C1 segment of cervical spinal cord (tissue), 14 donors: ENCODE data around the gene USF3.

ENCODE experiments used
- DNase-seq, 14 donors: peaks; one replicate each; lab custom pipeline; 2025; lab: John Stamatoyannopoulos, UW

Gene USF3

DNA sequence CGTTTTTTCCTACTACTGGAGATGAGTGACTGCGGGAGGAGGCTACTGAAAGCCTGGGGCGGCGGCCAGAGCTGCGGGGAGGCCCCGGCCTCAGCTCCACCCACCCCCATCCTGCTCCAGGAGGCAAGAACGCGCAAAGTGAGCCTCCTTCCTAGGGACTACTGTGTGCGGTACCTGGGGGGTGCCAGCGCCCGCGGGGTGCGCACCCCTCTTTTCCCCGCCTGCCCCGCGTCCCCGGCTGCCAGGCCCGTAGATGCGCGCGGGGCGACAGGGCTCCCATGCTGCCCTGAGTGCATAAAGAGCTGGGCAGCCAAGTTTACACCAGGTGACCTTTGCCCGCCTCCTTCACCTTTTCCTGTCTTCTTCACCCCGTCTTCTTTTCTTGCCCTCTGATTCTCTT is 2.5 kb upstream of the USF3 start:
- DNase-seq: peak in 2 of 14 donors; percentile 15 to 47

DNA sequence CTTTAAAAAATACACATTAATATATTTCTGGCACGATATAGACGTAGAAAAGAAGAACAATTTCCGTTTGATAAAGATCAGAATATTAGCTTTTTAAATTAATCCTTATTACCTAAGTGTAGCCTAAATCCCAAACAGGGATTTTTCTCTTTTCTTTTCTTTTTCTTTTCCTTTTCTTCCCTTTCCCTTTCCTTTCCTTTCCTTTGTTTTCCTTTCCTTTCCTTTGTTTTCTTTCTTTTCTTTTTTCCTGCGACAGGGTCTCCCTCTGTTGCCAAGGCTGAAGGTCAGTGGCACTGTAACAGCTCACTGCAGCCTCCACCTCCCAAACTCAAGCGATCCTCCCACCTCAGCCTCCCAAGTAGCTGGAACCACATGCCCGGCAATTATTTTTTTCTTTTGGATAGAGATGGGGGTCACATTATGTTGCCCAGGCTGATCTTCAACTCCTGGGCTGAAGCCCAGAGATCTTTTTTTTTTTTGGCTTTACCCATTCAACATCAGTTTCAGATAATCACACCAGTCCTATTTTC is 1.8 kb upstream of the USF3 start:
- no peak for DNase-seq

GRCh38 chr3:113697500-113698090 is 1.2 kb upstream of the USF3 start:
- DNase-seq: peak in 4 of 14 donors; percentile 33 to 62 (median 48)

GRCh38 chr3:113696658-113697499 is 437 bp upstream of the USF3 start:
- DNase-seq: peak; percentile 94 to 100 (median 98)

DNA sequence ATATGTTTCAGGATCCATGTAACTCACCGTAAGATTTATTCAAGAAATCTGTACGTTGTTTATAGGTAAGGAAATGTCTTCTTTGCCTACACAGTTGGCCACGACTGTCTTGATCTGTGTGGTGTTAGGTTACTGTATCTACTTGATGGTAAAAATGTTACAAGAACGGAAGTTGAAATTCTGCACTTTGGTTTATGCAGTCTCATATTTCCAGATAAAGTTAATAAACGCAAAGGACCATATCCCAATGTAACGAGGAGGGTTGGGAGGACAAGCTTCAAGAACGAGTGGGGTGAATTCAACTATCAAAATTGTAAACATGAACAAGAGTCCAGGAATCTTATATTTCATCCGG is 1.0 kb downstream of the USF3 start:
- no peak for DNase-seq

DNA sequence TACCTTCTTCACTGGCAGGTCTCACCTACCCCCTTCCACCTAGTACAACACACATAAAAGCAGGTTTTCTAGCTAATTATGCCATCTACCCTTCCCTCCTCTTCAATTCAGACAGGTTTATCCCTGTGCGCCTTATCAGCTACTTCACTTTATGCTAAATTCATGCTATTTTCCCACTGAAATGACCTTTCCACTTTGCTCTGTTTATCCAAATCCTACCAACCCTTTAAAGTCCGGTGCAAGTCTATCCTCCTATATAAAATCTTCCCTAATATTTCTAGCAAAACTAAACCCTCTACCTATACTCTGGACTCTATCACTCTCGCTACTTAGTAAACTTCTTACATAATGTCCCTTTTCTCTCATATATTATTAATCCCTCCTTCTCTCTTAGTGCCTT is 6.0 kb downstream of the USF3 start:
- DNase-seq: no peak

GRCh38 chr3:113685956-113686721 is 10.3 kb downstream of the USF3 start:
- no peak for DNase-seq

DNA sequence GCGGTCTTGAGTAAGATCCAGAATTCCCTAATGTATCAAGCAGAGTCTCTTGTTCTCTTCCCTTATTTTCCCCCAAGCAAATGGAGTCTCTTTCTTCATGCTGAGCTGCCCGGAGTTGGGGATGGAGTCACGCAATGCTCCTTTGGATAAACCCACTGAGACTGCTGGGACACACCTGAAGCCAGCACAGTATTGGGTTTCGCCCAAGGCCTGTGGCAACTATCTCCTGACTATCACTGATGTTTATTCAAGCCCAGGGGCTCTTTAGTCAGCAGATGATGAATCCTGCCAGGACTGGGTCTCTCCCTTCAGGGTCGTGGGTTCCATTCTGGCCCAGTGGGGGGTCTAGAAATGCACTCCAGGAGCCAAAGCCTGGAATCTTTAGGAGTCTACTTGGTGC is 11.3 kb downstream of the USF3 start:
- DNase-seq: no peak

DNA sequence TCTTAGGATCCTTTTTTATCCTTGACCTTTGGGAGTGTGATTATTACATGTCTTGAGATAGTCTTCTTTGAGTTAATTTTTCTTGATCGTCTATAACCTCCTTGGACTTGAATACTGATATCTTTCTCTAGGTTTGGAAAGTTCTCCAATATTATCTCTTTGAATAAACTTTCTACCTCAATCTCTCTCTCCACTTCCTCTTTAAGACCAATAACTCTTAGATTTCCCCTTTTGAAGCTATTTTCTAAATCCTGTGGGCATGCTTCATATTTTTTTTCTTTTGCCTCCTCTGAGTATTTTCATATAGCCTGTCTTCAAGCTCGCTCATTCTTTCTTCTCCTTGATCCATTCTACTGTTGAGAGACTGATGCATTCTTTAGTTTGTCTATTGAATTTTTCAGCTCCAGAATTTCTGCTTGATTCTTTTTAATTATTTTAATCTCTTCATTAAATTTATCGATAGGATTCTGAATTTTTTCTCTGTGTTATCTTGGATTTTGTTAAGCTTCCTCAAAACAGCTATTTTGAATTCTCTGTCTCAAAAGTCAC is 12.1 kb downstream of the USF3 start:
- DNase-seq: no peak

DNA sequence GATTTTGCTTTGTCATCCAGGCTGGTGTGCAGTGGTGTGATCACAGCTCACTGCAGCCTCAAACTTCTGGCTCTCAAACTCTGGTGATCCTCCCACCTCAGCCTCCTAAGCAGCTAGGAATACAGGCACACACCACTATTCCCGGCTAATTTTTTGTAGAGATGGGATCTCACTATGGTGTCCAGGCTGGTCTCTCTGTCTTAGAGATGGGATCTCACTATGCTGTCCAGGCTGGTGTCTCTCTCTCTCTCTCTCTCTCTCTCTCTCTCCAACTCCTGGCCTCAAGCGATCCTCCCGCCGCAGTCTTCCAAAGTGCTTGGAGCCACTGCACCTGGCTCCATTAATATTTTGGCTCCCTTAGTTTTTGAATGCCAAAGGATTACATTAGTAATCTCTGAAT is 17.7 kb downstream of the USF3 start:
- no peak for DNase-seq

DNA sequence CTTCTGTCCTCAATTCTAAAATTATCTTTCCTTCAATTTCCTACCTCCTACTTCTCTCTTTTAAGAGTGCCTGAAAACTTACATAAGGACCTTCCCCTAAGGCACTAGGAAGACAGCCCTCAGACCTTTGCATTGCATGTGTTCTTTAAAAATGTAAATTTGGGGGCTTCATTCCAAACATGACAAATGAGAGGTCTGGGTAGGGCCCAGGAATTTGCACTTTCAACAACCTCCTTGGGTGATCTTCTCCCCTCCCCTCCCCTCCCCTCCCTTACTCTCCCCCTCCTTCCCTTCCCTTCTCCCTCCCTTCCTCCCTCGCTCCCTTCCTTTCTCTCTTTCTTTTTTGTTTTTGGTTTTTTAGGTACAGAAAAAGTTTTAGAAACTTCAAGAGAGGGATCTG is 18.7 kb downstream of the USF3 start:
- no peak for DNase-seq

- DNase-seq: no peak
Observed at GRCh38 chr3:113676261-113676660, 20.2 kb downstream of the USF3 start.

- no peak for DNase-seq
Observed at GRCh38 chr3:113673593-113673992, 22.8 kb downstream of the USF3 start.

GRCh38 chr3:113668015-113668414 is 28.4 kb downstream of the USF3 start:
- DNase-seq: no peak

- DNase-seq: no peak
Observed at GRCh38 chr3:113664523-113665094, 31.8 kb downstream of the USF3 start.

DNA sequence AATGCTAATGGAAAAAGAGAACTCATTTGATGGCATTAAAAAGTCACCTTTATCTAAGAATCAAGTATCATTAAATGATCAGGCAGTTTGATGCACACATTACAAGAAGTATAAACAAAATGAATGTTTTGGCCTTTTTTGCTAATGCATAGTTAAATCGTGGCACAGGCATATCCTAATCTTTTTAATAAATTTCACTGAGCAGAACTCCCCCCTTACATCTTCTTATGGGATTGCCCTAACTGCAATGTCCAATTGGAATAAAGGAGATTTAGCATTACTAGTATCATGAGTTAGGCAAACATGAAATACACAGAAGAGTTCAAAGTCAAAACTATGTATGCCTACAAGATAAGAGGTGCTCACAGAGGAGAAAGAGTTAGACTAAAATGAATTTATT is 32.7 kb downstream of the USF3 start:
- DNase-seq: no peak

- no peak for DNase-seq
Observed at GRCh38 chr3:113663324-113663750, 33.1 kb downstream of the USF3 start.

- peak in 1 of 14 donors; percentile 53 for DNase-seq
Observed at GRCh38 chr3:113662824-113663223, 33.6 kb downstream of the USF3 start.

GRCh38 chr3:113660896-113661295 is 35.5 kb downstream of the USF3 start:
- DNase-seq: peak in 1 of 14 donors; percentile 81

GRCh38 chr3:113660458-113660857 is 36.0 kb downstream of the USF3 start:
- DNase-seq: no peak

DNA sequence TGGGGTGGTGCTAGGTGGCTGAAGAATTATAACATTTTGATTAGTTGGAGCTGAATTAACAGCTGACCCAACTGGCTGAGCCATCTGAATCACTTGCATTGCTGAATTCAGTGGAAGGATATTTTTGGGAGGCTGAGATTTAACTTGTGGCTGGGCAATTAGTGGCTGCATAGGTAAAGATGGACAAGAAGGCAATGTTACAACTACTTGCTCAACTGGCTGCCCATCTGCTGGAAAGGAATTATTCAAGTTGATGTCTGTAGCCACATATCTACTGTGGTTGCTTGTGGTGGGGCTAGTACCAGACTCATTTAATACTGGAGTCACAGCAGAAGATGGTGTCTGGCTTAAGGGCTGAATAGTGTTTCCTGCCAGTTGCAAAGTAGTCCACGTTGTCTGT is 36.4 kb downstream of the USF3 start:
- DNase-seq: no peak

- peak in 2 of 14 donors; percentile 12 to 93 for DNase-seq
Observed at GRCh38 chr3:113659101-113659541, 37.3 kb downstream of the USF3 start.
